Neuronal stem cell (in vitro differentiated cells): Measurements from ENCODE around the gene VEGFB.

Experiments
- DNase-seq: peaks from one replicate; pipeline ENCODE4 v3.0.0-alpha.2; 2013; ENCODE audit warnings: low spot score
- H2AFZ ChIP-seq: one replicate; pipeline ENCODE4 v1.6.1; 2013; ENCODE audit warnings: mild to moderate bottlenecking, low read length, inconsistent platforms
- H2AK5ac ChIP-seq: 2 replicates; pipeline ENCODE4 v1.6.1; 2013; ENCODE audit warnings: low read depth, mild to moderate bottlenecking, inconsistent platforms, low read length, moderate library complexity, mixed read lengths
- H2BK120ac ChIP-seq: 2 replicates; pipeline ENCODE4 v1.6.1; 2013; ENCODE audit warnings: low read depth, mild to moderate bottlenecking, inconsistent platforms, low read length, moderate library complexity, mixed read lengths
- H2BK12ac ChIP-seq: one replicate; pipeline ENCODE4 v1.6.1; 2013; ENCODE audit warnings: low read length, inconsistent platforms
- H2BK15ac ChIP-seq: 2 replicates; pipeline ENCODE4 v1.6.1; 2013; ENCODE audit warnings: mild to moderate bottlenecking, low read length, inconsistent platforms, mixed read lengths
- H2BK5ac ChIP-seq: one replicate; pipeline ENCODE4 v1.6.1; 2013; ENCODE audit warnings: inconsistent platforms, mild to moderate bottlenecking, low read length, moderate library complexity
- H3K14ac ChIP-seq: one replicate; pipeline ENCODE4 v1.6.1; 2013; ENCODE audit warnings: low read length, inconsistent platforms
- H3K18ac ChIP-seq: 2 replicates; pipeline ENCODE4 v1.6.1; 2013; ENCODE audit warnings: low read length, inconsistent platforms
- H3K23ac ChIP-seq: 2 replicates; pipeline ENCODE4 v1.6.1; 2013; ENCODE audit warnings: low read depth, mild to moderate bottlenecking, mixed read lengths, low read length, inconsistent platforms; ENCODE audit not compliant: poor library complexity
- H3K27ac ChIP-seq: replicated peaks from 3 replicates; pipeline ENCODE4 v1.5.1; 2013; ENCODE audit warnings: low read length, inconsistent platforms
- H3K27me3 ChIP-seq, 3 experiments: 2 replicates each; pipeline ENCODE4 v1.6.1; 2013; ENCODE audit warnings: low read length in 3 of 3, mild to moderate bottlenecking in 2 of 3, inconsistent platforms in 1 of 3, low read depth in 1 of 3, mixed read lengths in 1 of 3, moderate library complexity in 1 of 3; ENCODE audit not compliant: control insufficient read depth in 3 of 3, insufficient read depth in 3 of 3
- H3K36me3 ChIP-seq, 2 donors: replicated peaks in 1 of 2; 2 replicates each; pipeline ENCODE4 v1.6.1; 2013; ENCODE audit warnings: low read length in 2 of 2; ENCODE audit not compliant: control insufficient read depth in 2 of 2, insufficient read depth in 2 of 2
- H3K4ac ChIP-seq: 2 replicates; pipeline ENCODE4 v1.6.1; 2013; ENCODE audit warnings: inconsistent platforms, mild to moderate bottlenecking, low read length, moderate library complexity
- H3K4me1 ChIP-seq, 2 donors: 1 replicate in 1 of 2; 2 replicates in 1 of 2; pipeline ENCODE4 v1.6.1; 2013; ENCODE audit warnings: low read length in 2 of 2, low read depth in 1 of 2; ENCODE audit not compliant: control insufficient read depth in 2 of 2, insufficient read depth in 1 of 2
- H3K4me2 ChIP-seq: one replicate; pipeline ENCODE4 v1.6.1; 2013; ENCODE audit warnings: mild to moderate bottlenecking, low read length, inconsistent platforms; ENCODE audit not compliant: insufficient read depth, poor library complexity, severe bottlenecking
- H3K4me3 ChIP-seq, 2 donors: 2 replicates each; pipeline ENCODE4 v1.5.1; 2013; ENCODE audit warnings: low read length in 2 of 2, mild to moderate bottlenecking in 2 of 2, inconsistent platforms in 1 of 2, moderate library complexity in 1 of 2
- H3K79me1 ChIP-seq: one replicate; pipeline ENCODE4 v1.6.1; 2013; ENCODE audit warnings: low read depth, mild to moderate bottlenecking, inconsistent platforms, low read length, moderate library complexity
- H3K9ac ChIP-seq: one replicate; pipeline ENCODE4 v1.6.1; 2013; ENCODE audit warnings: mild to moderate bottlenecking, low read depth, low read length, inconsistent platforms; ENCODE audit not compliant: poor library complexity
- H3K9me3 ChIP-seq, 2 donors: replicated peaks in 1 of 2; 2 replicates each; pipeline versions ENCODE3 to v1.6.1; 2013; ENCODE audit warnings: low read length in 2 of 2, mild to moderate bottlenecking in 2 of 2, inconsistent platforms in 1 of 2, low read depth in 1 of 2, mixed read lengths in 1 of 2, moderate library complexity in 1 of 2; ENCODE audit not compliant: control insufficient read depth in 2 of 2, insufficient read depth in 1 of 2
- H4K8ac ChIP-seq: one replicate; pipeline ENCODE4 v1.6.1; 2013; ENCODE audit warnings: low read depth, mild to moderate bottlenecking, inconsistent platforms, low read length, moderate library complexity
- H4K91ac ChIP-seq: one replicate; pipeline ENCODE4 v1.6.1; 2013; ENCODE audit warnings: low read length, low read depth, mild to moderate bottlenecking, inconsistent platforms; ENCODE audit not compliant: poor library complexity
- WGBS, 2 donors: extraction: QIAGEN DNeasy Blood & Tissue Kit; methylation state at CpG; one replicate each; pipeline ENCODE4 v1.1.7; 2013; ENCODE audit warnings: missing lambda C conversion rate in 2 of 2, mixed read lengths in 1 of 2; ENCODE audit not compliant: insufficient read length in 2 of 2, insufficient replicate concordance in 1 of 2; ENCODE audit errors: extremely low coverage in 2 of 2; 5-methylcytosine and 5-hydroxymethylcytosine counted together

Gene VEGFB

GRCh38 chr11:64287676-64288352, 53.4 kb downstream of the VEGFB start:
- Histone ChIP-seq H2AFZ (no peak overlapping the region), H3K36me3 (peaks cover 0 to 5% of the 10 kb centered on the region in 2 donors), H3K9me3 (no peaks in the 10 kb centered on the region), H2AK5ac (peak overlapping the region; percentile 84), H3K27me3 (peaks cover 24 to 37% (median 36%) of the 10 kb centered on the region in 3 experiments), H2BK120ac (peak overlapping the region; percentile 81), H2BK15ac (no peak overlapping the region), H2BK5ac (no peak overlapping the region), H3K9ac (peak overlapping the region; percentile 44), H3K4me1 (peaks cover 9 to 10% of the 10 kb centered on the region in 2 donors), H3K4ac (no peak overlapping the region), H3K23ac (peak overlapping the region; percentile 34), H4K8ac (no peak overlapping the region), H4K91ac (no peak overlapping the region), H2BK12ac (peak overlapping the region; percentile 90), H3K79me1 (peaks cover 4% of the 10 kb centered on the region), H3K14ac (peak overlapping the region; percentile 89), H3K27ac (no peak overlapping the region), H3K18ac (no peak overlapping the region), H3K4me2 (no peak overlapping the region), H3K4me3 (no peak overlapping the region)
- DNase-seq, result no peak
- WGBS, 2 donors, result no CpG with 5 or more reads among the region's 33 CpGs

GRCh38 chr11:64288353-64288750, 54.0 kb downstream of the VEGFB start:
- Histone ChIP-seq H2BK12ac (no peak overlapping the region), H3K27ac (no peak overlapping the region), H3K27me3 (peaks cover 29 to 42% (median 41%) of the 10 kb centered on the region in 3 experiments), H3K9ac (peak overlapping the region; percentile 44), H3K18ac (no peak overlapping the region), H3K4me1 (peaks cover 9 to 10% of the 10 kb centered on the region in 2 donors), H2AK5ac (peak overlapping the region; percentile 84), H2AFZ (no peak overlapping the region), H3K14ac (no peak overlapping the region), H3K4ac (no peak overlapping the region), H3K4me3 (no peak overlapping the region), H4K8ac (no peak overlapping the region), H2BK120ac (no peak overlapping the region), H4K91ac (no peak overlapping the region), H3K9me3 (no peaks in the 10 kb centered on the region), H3K23ac (peak overlapping the region; percentile 34), H2BK5ac (no peak overlapping the region), H2BK15ac (no peak overlapping the region), H3K4me2 (no peak overlapping the region), H3K79me1 (peaks cover 4% of the 10 kb centered on the region), H3K36me3 (peaks cover 0 to under 1% of the 10 kb centered on the region in 2 donors)
- no peak for DNase-seq
- no CpG with 5 or more reads among the region's 9 CpGs for WGBS, 2 donors
